SU-DHL-6 (cell line): ENCODE measurements around the gene CACNB4.

Experiments
- EZH2phosphoT487 ChIP-seq: fragments of 200-600 bp; sonication (generic), shearing (Covaris generic); conservative IDR thresholded peaks from 2 replicates; pipeline ENCODE4 v1.6.1; 2018; ENCODE audit warnings: mild to moderate bottlenecking, antibody characterized with exemption, low read length, moderate library complexity, mixed read lengths
- TF ChIP-seq, protein P1 (sequence below): fragments of 200-600 bp; sonication (generic); IDR thresholded peaks from one replicate; pipeline ENCODE4 v1.5.1; 2017; ENCODE audit warnings: antibody characterized with exemption, mild to moderate bottlenecking, low read length, moderate library complexity; ENCODE audit not compliant: insufficient read depth, poor library complexity, severe bottlenecking

DNA sequence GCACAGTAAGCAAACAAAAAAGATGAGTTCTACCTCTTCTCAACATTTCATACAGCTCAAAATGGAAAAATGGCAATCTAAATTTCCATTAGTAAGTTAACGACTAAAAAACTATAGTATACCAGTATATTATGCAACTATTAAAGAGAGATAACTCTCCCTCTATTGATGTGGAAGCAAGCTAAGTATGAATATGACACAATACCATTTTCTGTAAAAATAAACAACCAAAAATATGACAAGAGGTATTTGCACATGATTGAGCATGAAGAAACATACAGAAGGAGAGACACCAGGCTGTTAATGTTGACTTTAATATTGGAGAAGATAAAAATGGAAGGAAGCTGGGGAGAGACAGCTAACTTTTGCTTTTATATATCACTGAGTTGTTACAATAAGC, 167.1 kb downstream of the CACNB4 start:
- TF ChIP-seq, protein P1, sequence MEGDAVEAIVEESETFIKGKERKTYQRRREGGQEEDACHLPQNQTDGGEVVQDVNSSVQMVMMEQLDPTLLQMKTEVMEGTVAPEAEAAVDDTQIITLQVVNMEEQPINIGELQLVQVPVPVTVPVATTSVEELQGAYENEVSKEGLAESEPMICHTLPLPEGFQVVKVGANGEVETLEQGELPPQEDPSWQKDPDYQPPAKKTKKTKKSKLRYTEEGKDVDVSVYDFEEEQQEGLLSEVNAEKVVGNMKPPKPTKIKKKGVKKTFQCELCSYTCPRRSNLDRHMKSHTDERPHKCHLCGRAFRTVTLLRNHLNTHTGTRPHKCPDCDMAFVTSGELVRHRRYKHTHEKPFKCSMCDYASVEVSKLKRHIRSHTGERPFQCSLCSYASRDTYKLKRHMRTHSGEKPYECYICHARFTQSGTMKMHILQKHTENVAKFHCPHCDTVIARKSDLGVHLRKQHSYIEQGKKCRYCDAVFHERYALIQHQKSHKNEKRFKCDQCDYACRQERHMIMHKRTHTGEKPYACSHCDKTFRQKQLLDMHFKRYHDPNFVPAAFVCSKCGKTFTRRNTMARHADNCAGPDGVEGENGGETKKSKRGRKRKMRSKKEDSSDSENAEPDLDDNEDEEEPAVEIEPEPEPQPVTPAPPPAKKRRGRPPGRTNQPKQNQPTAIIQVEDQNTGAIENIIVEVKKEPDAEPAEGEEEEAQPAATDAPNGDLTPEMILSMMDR, result no peak
- no peak for TF ChIP-seq EZH2phosphoT487
